ENCODE results near the gene ZBTB20. TPM values are rescaled to one million over a fixed set of nuclear protein-coding genes. Genes with fewer than 3 reads are reported as not detected.

ZBTB20 gene
- polyA plus RNA-seq, 1 of the 3 experiments (the other 2 are of a cell fraction): 0.43 TPM

DNA sequence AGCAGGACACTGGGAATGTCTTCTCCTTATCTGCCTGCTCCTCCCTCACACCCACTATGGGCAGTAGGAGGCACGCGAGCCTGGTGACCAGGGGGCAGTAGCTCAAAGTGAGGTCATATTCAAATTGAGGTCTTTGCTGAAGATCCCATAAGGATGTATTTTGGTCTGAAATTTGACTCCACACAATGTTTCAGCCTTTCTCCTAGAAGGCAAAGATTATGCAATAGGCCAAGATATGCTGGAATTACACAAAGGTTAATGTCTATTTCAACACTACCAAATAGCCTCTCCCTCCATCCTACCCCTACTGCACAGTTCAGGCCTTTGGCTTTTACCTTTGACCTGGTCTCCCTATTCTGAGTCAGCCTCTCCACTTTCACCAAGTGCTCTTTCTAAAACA, 650.2 kb downstream of the ZBTB20 start (continued):
- TF ChIP-seq, protein P1, sequence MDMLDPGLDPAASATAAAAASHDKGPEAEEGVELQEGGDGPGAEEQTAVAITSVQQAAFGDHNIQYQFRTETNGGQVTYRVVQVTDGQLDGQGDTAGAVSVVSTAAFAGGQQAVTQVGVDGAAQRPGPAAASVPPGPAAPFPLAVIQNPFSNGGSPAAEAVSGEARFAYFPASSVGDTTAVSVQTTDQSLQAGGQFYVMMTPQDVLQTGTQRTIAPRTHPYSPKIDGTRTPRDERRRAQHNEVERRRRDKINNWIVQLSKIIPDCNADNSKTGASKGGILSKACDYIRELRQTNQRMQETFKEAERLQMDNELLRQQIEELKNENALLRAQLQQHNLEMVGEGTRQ (IDR thresholded peaks at IDR 0.05; ENCODE audit: borderline replicate concordance, low read depth, low read length): no peak

- H3K9me2 ChIP-seq: no peaks in the 10 kb centered on the region
- 0 out of 2 replicates have a peak overlapping the region, but pooled peaks have one; percentile 9 for H3K4me2 ChIP-seq
- no peak overlapping the region for H2AFZ ChIP-seq (ENCODE audit: low read depth)
- no peak for DNase-seq
- no peaks in the 10 kb centered on the region for H3F3A ChIP-seq (replicated peaks; ENCODE audit: insufficient read depth)
- H3K27ac ChIP-seq (ENCODE audit: low read depth in 2 of 2, low read length in 1 of 2): peak overlapping the region in 1 of 2 experiments; percentile 50; a peak in 1 of 4 replicates
- no peaks in the 10 kb centered on the region for H3K9me3 ChIP-seq
- H3K4me1 ChIP-seq (ENCODE audit: control insufficient read depth in 1 of 2, insufficient read depth in 2 of 2, low read depth in 1 of 2, low read length in 1 of 2): peaks cover 0 to 6% of the 10 kb centered on the region in 2 experiments; a peak in 2 of 4 replicates
- H4K20me1 ChIP-seq (ENCODE audit: insufficient read depth): no peaks in the 10 kb centered on the region
- ChIA-PET CTCF (no interaction called here), POLR2A (no interaction called here)
- no peaks in the 10 kb centered on the region for H3K36me3 ChIP-seq (replicated peaks in 1 of 2; ENCODE audit: control insufficient read depth in 1 of 2, insufficient read depth in 2 of 2, low read length in 1 of 2)
- whole genome bisulfite sequencing (ENCODE audit: low lambda C conversion rate): 96% methylated on average over 3 of the region's 3 CpGs
- H3K27me3 ChIP-seq (ENCODE audit: insufficient read depth): no peaks in the 10 kb centered on the region
- no peak for TF ChIP-seq MEF2A (IDR thresholded peaks at IDR 0.05; ENCODE audit: borderline replicate concordance, low read depth)
- TF ChIP-seq SMC3 (IDR thresholded peaks at IDR 0.05; ENCODE audit: low read depth, low read length): no peak
- TF ChIP-seq MXI1 (IDR thresholded peaks at IDR 0.05; ENCODE audit: low read depth, low read length): no peak
- TF ChIP-seq, protein P2, sequence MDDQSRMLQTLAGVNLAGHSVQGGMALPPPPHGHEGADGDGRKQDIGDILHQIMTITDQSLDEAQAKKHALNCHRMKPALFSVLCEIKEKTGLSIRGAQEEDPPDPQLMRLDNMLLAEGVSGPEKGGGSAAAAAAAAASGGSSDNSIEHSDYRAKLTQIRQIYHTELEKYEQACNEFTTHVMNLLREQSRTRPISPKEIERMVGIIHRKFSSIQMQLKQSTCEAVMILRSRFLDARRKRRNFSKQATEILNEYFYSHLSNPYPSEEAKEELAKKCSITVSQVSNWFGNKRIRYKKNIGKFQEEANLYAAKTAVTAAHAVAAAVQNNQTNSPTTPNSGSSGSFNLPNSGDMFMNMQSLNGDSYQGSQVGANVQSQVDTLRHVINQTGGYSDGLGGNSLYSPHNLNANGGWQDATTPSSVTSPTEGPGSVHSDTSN (IDR thresholded peaks at IDR 0.05): no peak
- TF ChIP-seq, protein P3, sequence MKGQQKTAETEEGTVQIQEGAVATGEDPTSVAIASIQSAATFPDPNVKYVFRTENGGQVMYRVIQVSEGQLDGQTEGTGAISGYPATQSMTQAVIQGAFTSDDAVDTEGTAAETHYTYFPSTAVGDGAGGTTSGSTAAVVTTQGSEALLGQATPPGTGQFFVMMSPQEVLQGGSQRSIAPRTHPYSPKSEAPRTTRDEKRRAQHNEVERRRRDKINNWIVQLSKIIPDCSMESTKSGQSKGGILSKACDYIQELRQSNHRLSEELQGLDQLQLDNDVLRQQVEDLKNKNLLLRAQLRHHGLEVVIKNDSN (IDR thresholded peaks at IDR 0.05; ENCODE audit: borderline replicate concordance, low read depth): no peak
- TF ChIP-seq RCOR1 (IDR thresholded peaks at IDR 0.05; ENCODE audit: low read length): no peak
- no peak for TF ChIP-seq CHD2 (IDR thresholded peaks at IDR 0.05; ENCODE audit: low read length, partially characterized antibody)
- H3K4me3 ChIP-seq (ENCODE audit: low read depth in 2 of 2, low read length in 1 of 2): no peak overlapping the region
- no peak overlapping the region for H3K9ac ChIP-seq
- H3K79me2 ChIP-seq (ENCODE audit: insufficient read depth): no peaks in the 10 kb centered on the region
Observed at GRCh38 chr3:114496466-114496865, 650.6 kb downstream of the ZBTB20 start.

- peaks cover 0 to 6% of the 10 kb centered on the region in 2 experiments; a peak in 2 of 4 replicates for H3K4me1 ChIP-seq (ENCODE audit: control insufficient read depth in 1 of 2, insufficient read depth in 2 of 2, low read depth in 1 of 2, low read length in 1 of 2)
- TF ChIP-seq RAD21 (IDR thresholded peaks at IDR 0.05; ENCODE audit: low read length): no peak
- TF ChIP-seq POLR2AphosphoS5 (IDR thresholded peaks at IDR 0.05; ENCODE audit: low read depth, low read length): no peak
- TF ChIP-seq ELF1 (IDR thresholded peaks at IDR 0.05): no peak
- TF ChIP-seq, protein P1 (IDR thresholded peaks at IDR 0.05; ENCODE audit: borderline replicate concordance, low read depth, low read length): no peak
- no peak for TF ChIP-seq TAF1 (IDR thresholded peaks at IDR 0.05; ENCODE audit: borderline replicate concordance, low read depth, low read length)
- TF ChIP-seq EZH2phosphoT487 (IDR thresholded peaks at IDR 0.05; ENCODE audit: borderline replicate concordance, low read depth): no peak
- TF ChIP-seq, protein P2 (IDR thresholded peaks at IDR 0.05): peak; percentile 24; the same call in 1 of the 2 replicates
- no peak for TF ChIP-seq CHD2 (IDR thresholded peaks at IDR 0.05; ENCODE audit: low read length, partially characterized antibody)
- no peak for TF ChIP-seq IRF3 (IDR thresholded peaks at IDR 0.05; ENCODE audit: low read depth, low read length)
- TF ChIP-seq, protein P4, sequence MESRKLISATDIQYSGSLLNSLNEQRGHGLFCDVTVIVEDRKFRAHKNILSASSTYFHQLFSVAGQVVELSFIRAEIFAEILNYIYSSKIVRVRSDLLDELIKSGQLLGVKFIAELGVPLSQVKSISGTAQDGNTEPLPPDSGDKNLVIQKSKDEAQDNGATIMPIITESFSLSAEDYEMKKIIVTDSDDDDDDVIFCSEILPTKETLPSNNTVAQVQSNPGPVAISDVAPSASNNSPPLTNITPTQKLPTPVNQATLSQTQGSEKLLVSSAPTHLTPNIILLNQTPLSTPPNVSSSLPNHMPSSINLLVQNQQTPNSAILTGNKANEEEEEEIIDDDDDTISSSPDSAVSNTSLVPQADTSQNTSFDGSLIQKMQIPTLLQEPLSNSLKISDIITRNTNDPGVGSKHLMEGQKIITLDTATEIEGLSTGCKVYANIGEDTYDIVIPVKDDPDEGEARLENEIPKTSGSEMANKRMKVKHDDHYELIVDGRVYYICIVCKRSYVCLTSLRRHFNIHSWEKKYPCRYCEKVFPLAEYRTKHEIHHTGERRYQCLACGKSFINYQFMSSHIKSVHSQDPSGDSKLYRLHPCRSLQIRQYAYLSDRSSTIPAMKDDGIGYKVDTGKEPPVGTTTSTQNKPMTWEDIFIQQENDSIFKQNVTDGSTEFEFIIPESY (IDR thresholded peaks at IDR 0.05; ENCODE audit: borderline replicate concordance, low read depth): no peak
- TF ChIP-seq JUND (IDR thresholded peaks at IDR 0.05): peak; percentile 20; the same call in 1 of the 2 replicates
- no peak for TF ChIP-seq RCOR1 (IDR thresholded peaks at IDR 0.05; ENCODE audit: low read length)
Observed at GRCh38 chr3:114496021-114496434, 651.1 kb downstream of the ZBTB20 start.

More at GRCh38 chr3:114496021-114496434, 651.1 kb downstream of the ZBTB20 start:
- no peaks in the 10 kb centered on the region for H3K9me3 ChIP-seq
- peak overlapping the region in 1 of 2 experiments; percentile 50; a peak in 2 of 4 replicates for H3K27ac ChIP-seq (ENCODE audit: low read depth in 2 of 2, low read length in 1 of 2)
- H3K27me3 ChIP-seq (ENCODE audit: insufficient read depth): no peaks in the 10 kb centered on the region
- H3F3A ChIP-seq (replicated peaks; ENCODE audit: insufficient read depth): no peaks in the 10 kb centered on the region
- ChIA-PET CTCF (no interaction called here), POLR2A (no interaction called here)
- no peaks in the 10 kb centered on the region for H3K36me3 ChIP-seq (replicated peaks in 1 of 2; ENCODE audit: control insufficient read depth in 1 of 2, insufficient read depth in 2 of 2, low read length in 1 of 2)
- no peak overlapping the region for H2AFZ ChIP-seq (ENCODE audit: low read depth)
- H3K9me2 ChIP-seq: no peaks in the 10 kb centered on the region
- WGBS (ENCODE audit: low lambda C conversion rate): 31% methylated on average over 1 of the region's 1 CpG
- H3K79me2 ChIP-seq (ENCODE audit: insufficient read depth): no peaks in the 10 kb centered on the region
- H3K4me2 ChIP-seq: 0 out of 2 replicates have a peak overlapping the region, but pooled peaks have one; percentile 9
- no peak overlapping the region for H3K4me3 ChIP-seq (ENCODE audit: low read depth in 2 of 2, low read length in 1 of 2)
- H4K20me1 ChIP-seq (ENCODE audit: insufficient read depth): no peaks in the 10 kb centered on the region
- no peak for DNase-seq
- H3K9ac ChIP-seq: no peak overlapping the region

All from SK-N-SH (cell line).